HL-60 (cell line): ENCODE measurements around the gene AMHR2.
"Not testable (repeated sequence)": the region's sequence is repeated elsewhere in the genome, so short reads cannot be mapped to it uniquely, and the experiment has no call there.

Experiments used
- DNase-seq, 2 experiments: peaks; one replicate each; pipeline ENCODE4 v3.0.0-alpha.2; 2010 to 2020; ENCODE audit warnings: low read depth in 1 of 2, low spot score in 1 of 2
- H3K27ac ChIP-seq: fragments of 250-450 bp; sonication (Bioruptor Pico); replicated peaks from 2 replicates; pipeline ENCODE4 v1.5.1; 2020; ENCODE audit warnings: mild to moderate bottlenecking, moderate library complexity
- H3K27me3 ChIP-seq: fragments of 250-450 bp; sonication (Bioruptor Pico); 2 replicates; pipeline ENCODE4 v1.5.1; 2021; ENCODE audit warnings: mild to moderate bottlenecking, moderate library complexity; ENCODE audit not compliant: insufficient read depth, poor library complexity, severe bottlenecking
- H3K4me3 ChIP-seq: replicated peaks from 2 replicates; pipeline ENCODE4 v1.5.1; 2011; ENCODE audit warnings: mild to moderate bottlenecking, control low read depth, low read length; ENCODE audit not compliant: insufficient read depth
- GABPA ChIP-seq: IDR thresholded peaks from 2 replicates; pipeline ENCODE4 v1.6.1; 2012; ENCODE audit warnings: low read depth
- POLR2AphosphoS5 ChIP-seq: IDR thresholded peaks from 2 replicates; pipeline ENCODE4 v1.6.1; 2012; ENCODE audit warnings: low read depth
- REST ChIP-seq: IDR thresholded peaks from 2 replicates; pipeline ENCODE4 v1.6.1; 2012; ENCODE audit warnings: low read depth; ENCODE audit not compliant: insufficient replicate concordance
- SPI1 ChIP-seq: IDR thresholded peaks from 2 replicates; pipeline ENCODE4 v1.6.1; 2012; ENCODE audit warnings: low read depth, mild to moderate bottlenecking, borderline replicate concordance
- TF ChIP-seq, protein P1 (sequence below): IDR thresholded peaks from one replicate; pipeline ENCODE4 v1.5.1; 2011; ENCODE audit warnings: low read length, control low read depth, inconsistent platforms; ENCODE audit not compliant: insufficient read depth

AMHR2 gene

DNA sequence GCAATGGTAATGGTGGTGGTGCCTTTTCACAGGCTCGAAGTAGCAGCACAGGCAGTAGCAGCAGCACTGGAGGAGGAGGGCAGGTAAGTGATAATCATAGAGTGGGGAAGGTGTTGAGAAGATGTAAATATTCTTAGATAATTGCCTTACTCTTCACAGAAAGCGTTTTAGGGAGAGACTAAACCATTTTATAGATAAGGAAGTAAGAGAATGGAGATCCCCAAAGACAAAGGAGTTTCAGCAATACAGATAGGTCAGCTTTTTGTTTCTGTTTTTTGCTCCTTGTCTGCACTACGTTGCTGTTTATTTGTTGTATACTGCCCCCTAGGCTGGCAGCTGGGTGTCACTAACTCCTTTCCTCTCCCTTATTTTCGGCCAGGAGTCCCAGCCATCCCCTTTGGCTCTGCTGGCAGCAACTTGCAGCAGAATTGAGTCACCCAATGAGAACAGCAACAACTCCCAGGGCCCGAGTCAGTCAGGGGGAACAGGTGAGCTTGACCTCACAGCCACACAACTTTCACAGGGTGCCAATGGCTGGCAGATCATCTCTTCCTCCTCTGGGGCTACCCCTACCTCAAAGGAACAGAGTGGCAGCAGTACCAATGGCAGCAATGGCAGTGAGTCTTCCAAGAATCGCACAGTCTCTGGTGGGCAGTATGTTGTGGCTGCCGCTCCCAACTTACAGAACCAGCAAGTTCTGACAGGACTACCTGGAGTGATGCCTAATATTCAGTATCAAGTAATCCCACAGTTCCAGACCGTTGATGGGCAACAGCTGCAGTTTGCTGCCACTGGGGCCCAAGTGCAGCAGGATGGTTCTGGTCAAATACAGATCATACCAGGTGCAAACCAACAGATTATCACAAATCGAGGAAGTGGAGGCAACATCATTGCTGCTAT, 41.7 kb upstream of the AMHR2 start:
- DNase-seq = peak; percentile 73 to 86
- no peak for TF ChIP-seq GABPA
- TF ChIP-seq, protein P1, sequence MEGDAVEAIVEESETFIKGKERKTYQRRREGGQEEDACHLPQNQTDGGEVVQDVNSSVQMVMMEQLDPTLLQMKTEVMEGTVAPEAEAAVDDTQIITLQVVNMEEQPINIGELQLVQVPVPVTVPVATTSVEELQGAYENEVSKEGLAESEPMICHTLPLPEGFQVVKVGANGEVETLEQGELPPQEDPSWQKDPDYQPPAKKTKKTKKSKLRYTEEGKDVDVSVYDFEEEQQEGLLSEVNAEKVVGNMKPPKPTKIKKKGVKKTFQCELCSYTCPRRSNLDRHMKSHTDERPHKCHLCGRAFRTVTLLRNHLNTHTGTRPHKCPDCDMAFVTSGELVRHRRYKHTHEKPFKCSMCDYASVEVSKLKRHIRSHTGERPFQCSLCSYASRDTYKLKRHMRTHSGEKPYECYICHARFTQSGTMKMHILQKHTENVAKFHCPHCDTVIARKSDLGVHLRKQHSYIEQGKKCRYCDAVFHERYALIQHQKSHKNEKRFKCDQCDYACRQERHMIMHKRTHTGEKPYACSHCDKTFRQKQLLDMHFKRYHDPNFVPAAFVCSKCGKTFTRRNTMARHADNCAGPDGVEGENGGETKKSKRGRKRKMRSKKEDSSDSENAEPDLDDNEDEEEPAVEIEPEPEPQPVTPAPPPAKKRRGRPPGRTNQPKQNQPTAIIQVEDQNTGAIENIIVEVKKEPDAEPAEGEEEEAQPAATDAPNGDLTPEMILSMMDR = peak; percentile 10
- H3K27ac ChIP-seq = peak overlapping the region; percentile 69
- H3K4me3 ChIP-seq = peak overlapping the region; percentile 54
- no peaks in the 10 kb centered on the region for H3K27me3 ChIP-seq

- DNase-seq = no peak
- no peak for TF ChIP-seq GABPA
- TF ChIP-seq POLR2AphosphoS5 = no peak
- TF ChIP-seq REST = no peak
- no peak for TF ChIP-seq SPI1
- TF ChIP-seq, protein P1 = no peak
- no peak overlapping the region for H3K27ac ChIP-seq
- H3K27me3 ChIP-seq = no peaks in the 10 kb centered on the region
- H3K4me3 ChIP-seq = peak overlapping the region; percentile 31
These were observed 40.4 kb upstream of the AMHR2 start for GRCh38 chr12:53383258-53383657.

DNA sequence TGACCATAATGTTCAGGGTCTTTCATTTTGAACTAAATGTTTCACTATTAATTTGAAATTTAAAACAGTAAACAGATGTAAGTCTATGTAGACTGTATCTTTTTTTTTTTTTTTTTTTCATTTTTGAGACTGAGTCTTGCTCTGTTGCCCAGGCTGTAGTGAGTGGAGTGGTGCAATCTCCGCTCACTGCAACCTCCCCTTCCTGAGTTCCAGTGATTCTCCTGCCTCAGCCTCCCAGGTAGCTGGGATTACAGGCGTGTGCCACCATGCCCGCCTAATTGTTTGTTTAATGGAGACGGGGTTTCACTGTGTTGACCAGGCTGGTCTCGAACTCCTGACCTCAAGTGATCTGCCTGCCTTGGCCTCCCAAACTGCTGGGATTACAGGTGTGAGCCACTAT, 37.3 kb upstream of the AMHR2 start:
- not testable (repeated sequence) for H3K4me3 ChIP-seq, H3K27ac ChIP-seq, H3K27me3 ChIP-seq

DNA sequence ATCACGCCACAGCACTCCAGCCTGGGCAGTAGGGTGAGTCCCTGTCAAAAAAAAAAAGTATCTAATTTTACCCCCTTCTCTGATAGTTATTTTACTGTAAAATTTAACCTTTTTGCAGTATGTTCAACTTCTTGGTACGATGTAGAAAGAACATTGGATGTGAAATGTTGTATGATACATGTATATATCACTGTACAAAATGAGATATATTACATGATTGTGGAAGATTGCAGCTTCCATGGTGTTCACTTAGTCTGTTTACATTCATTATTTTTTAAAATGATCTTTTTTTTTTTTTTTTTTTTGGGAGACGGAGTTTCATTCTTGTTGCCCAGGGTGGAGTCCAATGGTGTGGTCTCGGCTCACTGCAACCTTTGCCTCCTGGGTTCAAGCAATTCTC, 34.7 kb upstream of the AMHR2 start:
- no peak for DNase-seq
- Histone ChIP-seq H3K27me3 (no peaks in the 10 kb centered on the region), H3K27ac (no peak overlapping the region), H3K4me3 (no peak overlapping the region)
- TF ChIP-seq POLR2AphosphoS5 (no peak), GABPA (no peak), SPI1 (no peak), REST (no peak)
- TF ChIP-seq, protein P1 = no peak

More for the DNA sequence above, 37.3 kb upstream of the AMHR2 start:
- not testable (repeated sequence) for DNase-seq
